Stimulated activated CD8-positive, alpha-beta memory T cell treated with anti-CD3 and anti-CD28 coated beads, Interleukin-12 subunit alpha, Interleukin-12 subunit beta, amount 100 ng/mL, for 1 hour (primary cell): ENCODE results near the gene RFX1.
"Not testable (repeated sequence)": the region's sequence is repeated elsewhere in the genome, so short reads cannot be mapped to it uniquely, and the experiment has no call there.

ENCODE experiments used
- DNase-seq: peaks from one replicate; pipeline ENCODE4 v3.0.0-alpha.2; 2020; ENCODE audit warnings: low read depth

The RFX1 gene

DNA sequence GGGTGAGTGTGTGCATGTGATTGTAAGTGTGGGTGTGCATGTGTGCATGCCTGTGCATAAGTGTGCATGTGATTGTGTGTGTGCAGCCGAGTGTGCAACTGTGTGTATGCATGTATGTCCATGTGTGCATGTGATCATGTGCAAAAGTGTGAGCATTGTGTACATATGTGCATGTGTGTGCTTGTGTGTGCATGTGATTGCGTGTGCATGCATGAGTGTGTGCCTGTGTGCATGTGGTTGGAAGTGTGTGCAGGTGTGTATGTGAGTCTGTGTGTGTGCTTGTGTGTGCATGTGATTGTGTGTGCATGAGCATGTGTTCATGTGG is 71.4 kb downstream of the RFX1 start:
- no peak for DNase-seq

DNA sequence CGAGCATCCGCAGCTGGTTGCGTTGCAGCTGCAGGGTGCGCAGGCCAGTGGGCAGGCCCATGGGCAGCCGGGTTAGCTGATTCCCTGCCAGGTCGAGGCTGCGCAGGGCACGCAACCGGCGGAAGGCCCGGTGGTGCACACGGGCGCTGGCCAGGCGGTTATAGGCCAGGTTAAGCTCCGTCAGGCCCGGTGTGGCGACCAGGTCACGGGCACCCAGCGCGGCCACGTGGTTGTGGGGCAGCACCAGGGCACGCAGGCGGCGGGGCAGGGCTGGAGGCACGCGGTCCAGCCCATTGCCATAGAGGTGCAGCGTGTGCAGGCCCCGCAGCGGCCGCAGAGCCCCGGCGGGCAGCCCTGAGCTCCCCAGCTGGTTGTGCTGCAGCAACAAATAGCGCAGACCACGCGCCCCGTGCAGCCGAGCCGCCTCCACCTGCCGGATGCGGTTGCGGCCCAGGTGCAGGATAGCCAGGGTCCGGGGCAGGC is 73.2 kb downstream of the RFX1 start:
- no peak for DNase-seq

- no peak for DNase-seq
Measured at GRCh38 chr19:13932149-13932637, 73.9 kb downstream of the RFX1 start.

GRCh38 chr19:13931391-13932148 is 74.5 kb downstream of the RFX1 start:
- no peak for DNase-seq

DNA sequence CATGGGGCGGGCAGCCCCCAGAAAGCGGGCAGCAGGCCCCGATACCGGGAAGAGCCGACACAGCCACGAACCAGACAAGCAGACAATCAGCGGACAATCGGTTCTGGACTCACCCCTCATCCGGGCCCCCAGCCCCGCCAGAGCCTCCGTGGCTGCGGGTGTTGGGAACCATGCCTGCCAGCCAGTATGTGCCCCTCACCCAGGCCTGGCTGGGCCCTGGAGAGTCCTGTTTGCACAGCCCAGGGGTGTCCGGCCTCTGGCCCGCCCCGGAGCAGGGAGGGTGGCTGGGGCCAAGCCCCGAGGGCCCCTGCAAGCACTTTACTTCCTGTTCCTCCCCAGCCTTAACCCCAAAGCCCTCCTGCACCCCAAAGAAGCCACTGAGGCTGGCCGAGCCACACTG is 75.7 kb downstream of the RFX1 start:
- no peak for DNase-seq

- no peak for DNase-seq
Measured at GRCh38 chr19:13929956-13930355, 76.2 kb downstream of the RFX1 start.

GRCh38 chr19:13929340-13929739 is 76.8 kb downstream of the RFX1 start:
- no peak for DNase-seq

DNA sequence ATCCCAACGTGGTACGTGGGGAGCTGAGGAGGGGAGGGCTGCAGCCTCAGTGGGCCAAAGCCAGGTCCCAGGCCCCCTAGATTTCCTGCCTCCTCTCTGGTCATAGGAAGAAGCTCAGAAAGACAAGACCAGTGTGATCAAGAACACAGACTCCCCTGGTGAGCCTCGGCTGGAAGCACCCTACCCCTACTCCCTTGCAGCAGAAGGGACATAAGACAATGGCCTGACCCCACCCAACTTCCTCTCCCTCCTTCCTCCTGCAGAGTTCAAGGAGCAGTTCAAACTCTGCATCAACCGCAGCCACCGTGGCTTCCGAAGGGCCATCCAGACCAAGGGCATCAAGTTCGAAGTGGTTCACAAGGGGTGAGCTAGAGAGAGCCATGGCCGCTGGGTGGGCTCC is 79.4 kb downstream of the RFX1 start:
- no peak for DNase-seq

- DNase-seq = no peak
Measured at GRCh38 chr19:13926010-13926409, 80.1 kb downstream of the RFX1 start.

DNA sequence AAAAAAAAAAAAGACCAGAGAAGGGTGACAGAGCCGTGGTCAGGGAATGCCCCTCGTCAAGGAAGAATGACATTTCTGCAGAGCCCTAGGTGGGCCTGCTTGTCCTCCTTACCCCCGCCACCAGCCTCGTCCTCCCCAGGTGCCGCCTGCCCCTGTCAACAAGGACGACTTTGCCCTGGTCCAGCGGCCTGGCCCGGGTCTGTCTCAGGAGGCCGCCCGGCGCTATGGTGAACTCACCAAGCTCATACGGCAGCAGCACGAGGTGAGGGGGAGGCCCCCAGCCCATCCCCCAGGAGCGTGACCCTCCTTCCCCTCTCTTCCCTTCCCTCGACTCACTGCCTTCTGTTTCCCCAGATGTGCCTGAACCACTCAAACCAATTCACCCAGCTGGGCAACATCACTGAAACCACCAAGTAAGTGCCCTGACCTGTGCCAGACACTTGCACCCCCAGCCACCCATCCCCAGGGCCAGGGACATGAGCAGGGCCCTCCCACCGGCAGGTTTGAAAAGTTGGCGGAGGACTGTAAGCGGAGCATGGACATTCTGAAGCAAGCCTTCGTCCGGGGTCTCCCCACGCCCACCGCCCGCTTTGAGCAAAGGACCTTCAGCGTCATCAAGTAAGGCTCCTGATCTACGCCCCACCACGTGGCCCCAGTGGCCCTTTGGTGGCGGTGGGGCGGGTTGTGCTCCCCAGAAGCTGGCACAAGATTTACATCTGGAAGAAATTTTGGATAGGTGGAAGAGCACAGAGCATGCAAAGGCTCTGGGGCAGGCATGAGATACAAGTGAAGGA is 82.7 kb downstream of the RFX1 start:
- DNase-seq = no peak

GRCh38 chr19:13922118-13922517 is 84.0 kb downstream of the RFX1 start:
- not testable (repeated sequence) for DNase-seq

DNA sequence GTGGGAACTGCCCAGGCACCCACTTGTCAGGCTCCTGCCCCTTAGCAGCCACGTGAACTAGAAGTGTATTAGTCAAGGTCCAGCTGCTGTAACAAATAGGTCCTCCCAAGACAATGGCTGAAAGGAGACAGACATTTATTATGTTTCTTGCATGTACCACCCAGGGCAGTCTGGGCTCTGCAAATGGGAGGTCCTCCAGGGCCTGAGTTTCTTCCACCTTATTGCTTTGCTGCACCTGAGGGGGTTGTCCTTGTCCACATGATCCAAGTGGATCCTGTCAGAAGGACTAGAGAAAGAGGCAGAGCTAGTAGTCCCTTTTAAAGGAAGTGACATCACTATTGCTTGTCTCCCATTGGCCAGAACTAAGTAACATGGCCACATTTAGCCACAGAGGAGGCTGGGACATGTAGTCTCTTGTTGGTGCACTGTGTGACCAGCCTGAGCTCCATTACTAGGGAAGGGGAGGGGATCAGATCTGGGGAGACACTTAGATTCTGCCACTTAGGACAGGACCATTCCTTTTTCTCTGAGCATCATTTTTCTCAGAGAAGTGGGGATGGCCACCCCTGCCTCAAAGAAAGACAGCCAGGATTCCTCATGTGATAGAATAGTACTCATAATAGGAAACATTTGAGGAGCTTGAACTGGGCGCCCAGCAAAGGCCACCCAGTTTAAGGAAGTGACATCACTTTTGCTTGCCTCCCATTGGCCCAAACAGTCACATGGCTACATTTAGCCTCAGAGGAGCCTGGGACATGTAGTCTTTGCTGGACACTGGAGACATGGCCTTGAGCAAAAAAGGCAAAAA is 85.0 kb downstream of the RFX1 start:
- DNase-seq = no peak

- no peak for DNase-seq
Measured at GRCh38 chr19:13920524-13920923, 85.6 kb downstream of the RFX1 start.

DNA sequence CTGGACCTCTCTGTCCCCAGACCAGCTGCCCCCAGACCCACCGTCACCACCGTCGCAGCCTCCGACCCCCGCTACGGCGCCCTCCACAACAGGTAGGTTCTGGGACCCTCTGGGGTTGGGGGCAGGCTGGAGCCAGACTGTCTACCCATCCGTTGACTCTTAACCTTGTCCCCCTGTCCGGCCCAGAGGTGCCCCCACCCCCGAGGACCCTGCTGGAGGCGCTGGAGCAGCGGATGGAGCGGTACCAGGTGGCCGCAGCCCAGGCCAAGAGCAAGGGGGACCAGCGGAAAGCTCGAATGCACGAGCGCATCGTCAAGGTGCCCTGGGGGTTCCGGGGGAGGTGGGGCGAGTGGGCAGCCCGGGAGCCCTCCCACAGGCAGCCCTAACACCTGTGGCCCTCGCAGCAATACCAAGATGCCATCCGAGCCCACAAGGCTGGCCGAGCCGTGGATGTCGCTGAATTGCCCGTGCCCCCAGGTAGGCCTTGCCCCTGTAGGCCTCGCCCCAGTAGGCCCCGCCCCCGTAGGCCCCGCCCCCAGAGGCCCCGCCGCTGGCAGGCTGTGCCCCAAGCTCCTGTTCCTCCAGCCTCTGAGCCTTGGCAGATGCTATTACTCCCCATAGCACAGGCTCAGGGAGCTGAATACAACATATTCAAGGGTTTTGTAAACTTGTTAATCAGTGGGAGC is 87.3 kb downstream of the RFX1 start:
- no peak for DNase-seq

- DNase-seq = no peak
Measured at GRCh38 chr19:13917888-13918406, 88.2 kb downstream of the RFX1 start.

GRCh38 chr19:13914777-13915176 is 91.3 kb downstream of the RFX1 start:
- no peak for DNase-seq

- DNase-seq = no peak
Measured at GRCh38 chr19:13913352-13913751, 92.8 kb downstream of the RFX1 start.
